ENCODE results near the gene ZSWIM7.

DNA sequence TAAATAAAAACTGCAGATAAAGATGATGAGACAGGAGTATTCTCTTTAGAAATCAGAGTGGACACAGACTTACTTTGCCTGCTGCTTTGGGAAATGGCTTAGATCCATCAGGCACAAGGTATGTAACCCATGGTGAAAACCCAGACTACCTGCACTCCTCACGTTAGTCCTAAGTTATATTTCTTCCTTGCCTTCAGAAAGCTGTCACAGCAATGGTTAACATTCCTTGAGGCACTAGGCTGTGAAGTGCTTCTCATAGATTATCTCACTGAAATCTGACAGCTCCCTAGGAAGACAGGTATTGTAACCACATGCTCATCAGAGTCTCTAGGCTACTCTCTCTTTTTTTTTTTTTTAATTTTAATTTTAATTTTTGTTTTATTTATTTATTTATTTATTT, 20.9 kb downstream of the ZSWIM7 start:
- TF ChIP-seq, protein P1, sequence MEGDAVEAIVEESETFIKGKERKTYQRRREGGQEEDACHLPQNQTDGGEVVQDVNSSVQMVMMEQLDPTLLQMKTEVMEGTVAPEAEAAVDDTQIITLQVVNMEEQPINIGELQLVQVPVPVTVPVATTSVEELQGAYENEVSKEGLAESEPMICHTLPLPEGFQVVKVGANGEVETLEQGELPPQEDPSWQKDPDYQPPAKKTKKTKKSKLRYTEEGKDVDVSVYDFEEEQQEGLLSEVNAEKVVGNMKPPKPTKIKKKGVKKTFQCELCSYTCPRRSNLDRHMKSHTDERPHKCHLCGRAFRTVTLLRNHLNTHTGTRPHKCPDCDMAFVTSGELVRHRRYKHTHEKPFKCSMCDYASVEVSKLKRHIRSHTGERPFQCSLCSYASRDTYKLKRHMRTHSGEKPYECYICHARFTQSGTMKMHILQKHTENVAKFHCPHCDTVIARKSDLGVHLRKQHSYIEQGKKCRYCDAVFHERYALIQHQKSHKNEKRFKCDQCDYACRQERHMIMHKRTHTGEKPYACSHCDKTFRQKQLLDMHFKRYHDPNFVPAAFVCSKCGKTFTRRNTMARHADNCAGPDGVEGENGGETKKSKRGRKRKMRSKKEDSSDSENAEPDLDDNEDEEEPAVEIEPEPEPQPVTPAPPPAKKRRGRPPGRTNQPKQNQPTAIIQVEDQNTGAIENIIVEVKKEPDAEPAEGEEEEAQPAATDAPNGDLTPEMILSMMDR (conservative IDR thresholded peaks at IDR 0.05; ENCODE audit: low read depth in 2 of 2): no peak
- TF ChIP-seq JUNB (IDR thresholded peaks at IDR 0.05; ENCODE audit: unreplicated experiment): no peak
- TF ChIP-seq CREB1 (CRISPR knock-in tag; IDR thresholded peaks at IDR 0.05; ENCODE audit: low read depth): no peak
- no peak for TF ChIP-seq EZH2phosphoT487 (IDR thresholded peaks at IDR 0.05; ENCODE audit: unreplicated experiment)
- TF ChIP-seq STAT1 (IDR thresholded peaks at IDR 0.05; ENCODE audit: unreplicated experiment): no peak
- TF ChIP-seq POLR2AphosphoS5 (IDR thresholded peaks at IDR 0.05; ENCODE audit: low read depth): no peak
- no peak for TF ChIP-seq REST (IDR thresholded peaks at IDR 0.05; ENCODE audit: unreplicated experiment)
- TF ChIP-seq NANOG (IDR thresholded peaks at IDR 0.05; ENCODE audit: borderline replicate concordance): no peak
- TF ChIP-seq ZNF331 (CRISPR knock-in tag; IDR thresholded peaks at IDR 0.05; ENCODE audit: low read depth): no peak
- TF ChIP-seq EZH2 (IDR thresholded peaks at IDR 0.05; ENCODE audit: low read depth, unreplicated experiment): no peak
